HepG2 (cell line): ENCODE results near the gene ELL. TPM values are rescaled to one million over a fixed set of nuclear protein-coding genes. Genes with fewer than 3 reads are reported as not detected.

ENCODE experiments used
- ATAC-seq: fragments of 200-7000 bp; cut with Tn5 transposase; 3 replicates; pipeline ENCODE4 v1.9.1; 2020; ENCODE audit warnings: mild to moderate bottlenecking, moderate library complexity
- BruUV-seq: library from RNA; stranded (reverse); fragments of 400-500 nt; replicated peaks from 2 replicates; lab custom pipeline; 2021; lab: Mats Ljungman, UMichigan
- CTCF ChIA-PET: fragments of 300-600 bp; formaldehyde crosslinking; extraction: SDS; loops from one replicate; lab custom pipeline; 2021; ENCODE audit warnings: low total read pairs, inconsistent platforms, low intra/inter-chr PET ratio; lab: Yijun Ruan, JAX
- POLR2A ChIA-PET: fragments of 350-600 bp; sonication (Branson Sonifier 250); formaldehyde crosslinking; loops from one replicate; lab custom pipeline; 2020; ENCODE audit warnings: antibody characterized with exemption, inconsistent platforms; lab: Yijun Ruan, JAX
- DNase-seq: peaks from one replicate; pipeline ENCODE4 v3.0.0-alpha.2; 2015; ENCODE audit warnings: low spot score
- FAIRE-seq: peaks from 3 replicates; lab custom pipeline; 2011; peaks lifted over from hg19 to GRCh38; lab: Jason Lieb, UNC
- H2AFZ ChIP-seq: one replicate; pipeline ENCODE4 v1.6.1; 2011; ENCODE audit warnings: low read length, inconsistent platforms
- H3K27ac ChIP-seq: fragments of 300-600 bp; 3 replicates; pipeline ENCODE4 v1.8.0; 2011; ENCODE audit warnings: mixed run types, mild to moderate bottlenecking, mixed read lengths, low read length, inconsistent platforms; ENCODE audit not compliant: insufficient read depth; ENCODE audit errors: extremely low read length
- H3K27me3 ChIP-seq, 2 experiments: fragments of 200-600 bp in 1 of 2; 2 replicates in 1 of 2; 3 replicates in 1 of 2; pipeline versions ENCODE4 v1.6.0 to v1.8.0; 2011; ENCODE audit warnings: low read length in 2 of 2, mild to moderate bottlenecking in 2 of 2, moderate library complexity in 2 of 2, inconsistent platforms in 1 of 2; ENCODE audit not compliant: insufficient read depth in 2 of 2, control insufficient read depth in 1 of 2
- H3K36me3 ChIP-seq, 2 experiments: fragments of 200-600 bp in 1 of 2; replicated peaks in 1 of 2; 2 replicates in 1 of 2; 3 replicates in 1 of 2; pipeline versions ENCODE4 v1.5.1 to v1.8.0; 2011; ENCODE audit warnings: low read length in 2 of 2, inconsistent platforms in 1 of 2; ENCODE audit not compliant: insufficient read depth in 2 of 2, control insufficient read depth in 1 of 2
- H3K4me1 ChIP-seq: 2 replicates; pipeline ENCODE4 v1.5.1; 2012; ENCODE audit warnings: low read length, inconsistent platforms; ENCODE audit not compliant: insufficient read depth
- H3K4me2 ChIP-seq: 2 replicates; pipeline ENCODE4 v1.6.0; 2011; ENCODE audit warnings: low read depth, low read length, inconsistent platforms
- H3K4me3 ChIP-seq, 3 experiments: fragments of 200-600 bp in 1 of 3; sonication (generic), shearing (Covaris generic) in 1 of 3; replicated peaks in 1 of 3; 2 replicates each; pipeline ENCODE4 v1.5.1; 2011 to 2016; ENCODE audit warnings: low read length in 3 of 3, inconsistent platforms in 2 of 3, low read depth in 2 of 3, mild to moderate bottlenecking in 2 of 3, control low read depth in 1 of 3, mixed read lengths in 1 of 3; ENCODE audit not compliant: insufficient read depth in 1 of 3
- H3K79me2 ChIP-seq: one replicate; pipeline ENCODE4 v1.6.1; 2011; ENCODE audit warnings: low read length, inconsistent platforms; ENCODE audit not compliant: insufficient read depth
- H3K9ac ChIP-seq: 2 replicates; pipeline ENCODE4 v1.6.0; 2011; ENCODE audit warnings: mild to moderate bottlenecking, low read depth, low read length, inconsistent platforms; ENCODE audit not compliant: insufficient read depth
- H3K9me3 ChIP-seq: 2 replicates; pipeline ENCODE4 v1.5.1; 2012; ENCODE audit warnings: mild to moderate bottlenecking, low read length
- H4K20me1 ChIP-seq: 2 replicates; pipeline ENCODE4 v1.6.0; 2011; ENCODE audit warnings: inconsistent platforms, mild to moderate bottlenecking, low read length, moderate library complexity; ENCODE audit not compliant: insufficient read depth
- HDAC6 ChIP-seq: fragments of 200-600 bp; sonication (generic); IDR thresholded peaks from 2 replicates; pipeline ENCODE4 v1.7.0; 2017; ENCODE audit warnings: mild to moderate bottlenecking, antibody characterized with exemption, low read length, low read depth
- KDM1A ChIP-seq: IDR thresholded peaks from 2 replicates; pipeline ENCODE4 v1.6.1; 2016; ENCODE audit warnings: missing compliant biosample characterization
- KMT2B ChIP-seq: IDR thresholded peaks from 2 replicates; pipeline ENCODE4 v1.6.1; 2016; ENCODE audit warnings: missing genetic modification reagents, missing compliant biosample characterization
- UBTF ChIP-seq: sonication (generic); formaldehyde crosslinking; IDR thresholded peaks from 2 replicates; pipeline ENCODE4 v1.4.0; 2020; ENCODE audit warnings: mild to moderate bottlenecking, missing genetic modification reagents
- YEATS4 ChIP-seq: sonication (generic); formaldehyde crosslinking; IDR thresholded peaks from 2 replicates; pipeline ENCODE4 v1.4.0; 2020; ENCODE audit warnings: missing genetic modification reagents, borderline replicate concordance
- ZBTB10 ChIP-seq: sonication (generic); formaldehyde crosslinking; IDR thresholded peaks from 2 replicates; pipeline ENCODE4 v1.4.0; 2020; ENCODE audit warnings: missing genetic modification reagents, borderline replicate concordance
- ZFP41 ChIP-seq: sonication (generic); formaldehyde crosslinking; IDR thresholded peaks from 2 replicates; pipeline ENCODE4 v1.4.0; 2020; ENCODE audit warnings: mild to moderate bottlenecking, missing genetic modification reagents, borderline replicate concordance
- ZNF30 ChIP-seq: sonication (generic); formaldehyde crosslinking; IDR thresholded peaks from 2 replicates; pipeline ENCODE4 v1.5.0; 2020; ENCODE audit warnings: mild to moderate bottlenecking, missing genetic modification reagents
- ZNF33A ChIP-seq: sonication (generic); formaldehyde crosslinking; IDR thresholded peaks from 2 replicates; pipeline ENCODE4 v1.5.1; 2020; ENCODE audit warnings: missing genetic modification reagents, mild to moderate bottlenecking, moderate library complexity, borderline replicate concordance
- ZNF678 ChIP-seq: sonication (generic); formaldehyde crosslinking; IDR thresholded peaks from 2 replicates; pipeline ENCODE4 v1.4.0; 2020; ENCODE audit warnings: mild to moderate bottlenecking, missing genetic modification reagents
- WGBS: methylation state at CpG from one replicate; pipeline ENCODE4 v1.1.6; 2017; ENCODE audit warnings: low lambda C conversion rate; 5-methylcytosine and 5-hydroxymethylcytosine counted together
- in situ Hi-C: cut with HindIII; loops from 2 replicates; pipeline ENCODE4 v1.10.0; 2017; ENCODE audit warnings: low pct_unique_long_range_greater_than_20kb; ENCODE audit not compliant: extremely low pct_ligation_motif_present
- intact Hi-C: fragments of 100-400 bp; cut with micrococcal nuclease; formaldehyde crosslinking; loops from one replicate; pipeline ENCODE4 v1.10.0; 2022; ENCODE audit not compliant: unreplicated experiment
- polyA plus RNA-seq, 8 experiments: library from polyadenylated mRNA; depleted of rRNA in 3 of 8; stranded (reverse) in 7 of 8; unstranded in 1 of 8; fragments of >200 nt; fragmentation: Illumina TruSeq in 4 of 8; extraction: Trizol in 4 of 8; gene quantifications; 2 replicates each; pipeline versions ENCODE4 v1.2.1 to v1.2.3, GENCODE V29; 2011 to 2016; ENCODE audit warnings: low read depth in 4 of 8, missing spikeins in 1 of 8, mixed read lengths in 1 of 8; ENCODE audit not compliant: insufficient read depth in 1 of 8
- total RNA-seq, 5 experiments: library from RNA; depleted of rRNA; stranded (reverse); fragments of >200 nt; fragmentation: Illumina TruSeq; extraction: Trizol; gene quantifications; 2 replicates each; pipeline ENCODE4 v1.2.3, GENCODE V29; 2016; ENCODE audit warnings: low read depth in 1 of 5
- TF ChIP-seq, protein P1 (sequence below): sonication (generic); formaldehyde crosslinking; IDR thresholded peaks from 2 replicates; pipeline ENCODE4 v1.4.0; 2020; ENCODE audit warnings: missing genetic modification reagents; ENCODE audit errors: not compliant biosample characterization
- TF ChIP-seq, protein P2 (sequence below): sonication (generic); formaldehyde crosslinking; IDR thresholded peaks from 2 replicates; pipeline ENCODE4 v1.9.0; 2021; ENCODE audit warnings: missing genetic modification reagents, borderline replicate concordance

Gene ELL
- total and polyA plus RNA-seq, 2 of the 13 experiments (the other 11 are each of a cell fraction or from before 2014, with no cell fraction given): 3.7 to 5.4 TPM

DNA sequence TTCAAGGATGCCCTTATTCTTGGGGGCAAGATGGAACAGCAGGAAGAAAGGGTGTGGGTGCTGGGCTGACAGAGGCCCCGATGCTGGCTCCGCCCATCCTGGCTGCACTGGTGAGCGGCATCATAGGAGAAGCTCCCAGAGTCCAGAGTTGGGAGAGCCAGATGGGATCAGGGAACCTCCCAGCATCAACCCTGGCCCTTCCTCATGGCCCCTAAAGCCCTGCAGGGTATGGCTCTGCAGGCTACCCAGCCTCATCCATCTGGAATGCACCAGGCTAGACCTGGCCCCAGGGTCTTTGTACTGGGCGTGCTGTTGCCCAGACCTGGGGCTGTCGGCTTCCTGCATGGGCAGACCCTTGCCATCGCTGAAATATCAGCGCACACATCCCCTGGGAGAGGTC lies 7.9 kb upstream of the ELL start:
- Histone ChIP-seq H2AFZ (no peak overlapping the region), H3K4me1 (0 out of 2 replicates have a peak, but pooled peaks cover under 1% of the 10 kb centered on the region), H3K36me3 (peaks cover 0 to 9% of the 10 kb centered on the region in 2 experiments; a peak in 4 of 5 replicates), H3K4me2 (no peak overlapping the region), H3K4me3 (no peak overlapping the region), H3K27ac (no peak overlapping the region), H3K9me3 (no peaks in the 10 kb centered on the region), H3K9ac (no peak overlapping the region), H3K79me2 (no peaks in the 10 kb centered on the region), H3K27me3 (no peaks in the 10 kb centered on the region), H4K20me1 (no peaks in the 10 kb centered on the region)
- intact Hi-C loops (loop anchor here (10.0 kb wide), 1 partner anchor 245 kb away; the partner anchor contains the start of gene JUND), in situ Hi-C loops (loop anchor here (10.0 kb wide), 1 partner anchor 55 kb away; no protein-coding TSS in a partner anchor)
- 73% methylated on average over 3 of the region's 7 CpGs for WGBS
- POLR2A ChIA-PET: no interaction called here
- CTCF ChIA-PET: no interaction called here
- ATAC-seq (peak; percentile 44), FAIRE-seq (no peak), DNase-seq (no peak)
- BruUV-seq: no TSS peak
- TF ChIP-seq ZFP41 (CRISPR knock-in tag): no peak
- TF ChIP-seq, protein P1, sequence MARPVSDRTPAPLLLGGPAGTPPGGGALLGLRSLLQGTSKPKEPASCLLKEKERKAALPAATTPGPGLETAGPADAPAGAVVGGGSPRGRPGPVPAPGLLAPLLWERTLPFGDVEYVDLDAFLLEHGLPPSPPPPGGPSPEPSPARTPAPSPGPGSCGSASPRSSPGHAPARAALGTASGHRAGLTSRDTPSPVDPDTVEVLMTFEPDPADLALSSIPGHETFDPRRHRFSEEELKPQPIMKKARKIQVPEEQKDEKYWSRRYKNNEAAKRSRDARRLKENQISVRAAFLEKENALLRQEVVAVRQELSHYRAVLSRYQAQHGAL (CRISPR knock-in tag): no peak
- no peak for TF ChIP-seq KDM1A (CRISPR knock-in tag)
- no peak for TF ChIP-seq KMT2B (CRISPR knock-in tag)
- TF ChIP-seq ZNF678: no peak
- no peak for TF ChIP-seq HDAC6
- TF ChIP-seq, protein P2, sequence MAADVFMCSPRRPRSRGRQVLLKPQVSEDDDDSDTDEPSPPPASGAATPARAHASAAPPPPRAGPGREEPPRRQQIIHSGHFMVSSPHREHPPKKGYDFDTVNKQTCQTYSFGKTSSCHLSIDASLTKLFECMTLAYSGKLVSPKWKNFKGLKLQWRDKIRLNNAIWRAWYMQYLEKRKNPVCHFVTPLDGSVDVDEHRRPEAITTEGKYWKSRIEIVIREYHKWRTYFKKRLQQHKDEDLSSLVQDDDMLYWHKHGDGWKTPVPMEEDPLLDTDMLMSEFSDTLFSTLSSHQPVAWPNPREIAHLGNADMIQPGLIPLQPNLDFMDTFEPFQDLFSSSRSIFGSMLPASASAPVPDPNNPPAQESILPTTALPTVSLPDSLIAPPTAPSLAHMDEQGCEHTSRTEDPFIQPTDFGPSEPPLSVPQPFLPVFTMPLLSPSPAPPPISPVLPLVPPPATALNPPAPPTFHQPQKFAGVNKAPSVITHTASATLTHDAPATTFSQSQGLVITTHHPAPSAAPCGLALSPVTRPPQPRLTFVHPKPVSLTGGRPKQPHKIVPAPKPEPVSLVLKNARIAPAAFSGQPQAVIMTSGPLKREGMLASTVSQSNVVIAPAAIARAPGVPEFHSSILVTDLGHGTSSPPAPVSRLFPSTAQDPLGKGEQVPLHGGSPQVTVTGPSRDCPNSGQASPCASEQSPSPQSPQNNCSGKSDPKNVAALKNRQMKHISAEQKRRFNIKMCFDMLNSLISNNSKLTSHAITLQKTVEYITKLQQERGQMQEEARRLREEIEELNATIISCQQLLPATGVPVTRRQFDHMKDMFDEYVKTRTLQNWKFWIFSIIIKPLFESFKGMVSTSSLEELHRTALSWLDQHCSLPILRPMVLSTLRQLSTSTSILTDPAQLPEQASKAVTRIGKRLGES: no peak
- no peak for TF ChIP-seq YEATS4 (CRISPR knock-in tag)
- TF ChIP-seq ZNF33A (CRISPR knock-in tag): no peak
- TF ChIP-seq ZNF30 (CRISPR knock-in tag): no peak
- no peak for TF ChIP-seq ZBTB10
- no peak for TF ChIP-seq UBTF (CRISPR knock-in tag)
